Stimulated activated CD4-positive, alpha-beta T cell treated with anti-CD3 and anti-CD28 coated beads, Interleukin-2, amount 100 ng/mL, for 24 hours (primary cell): ENCODE data around the gene EVX2.

Experiments
- DNase-seq, 2 donors: peaks; one replicate each; pipeline ENCODE4 v3.0.0-alpha.2; 2020

EVX2 gene

GRCh38 chr2:176039375-176039774 lies 44.4 kb downstream of the EVX2 start:
- no peak for DNase-seq

- DNase-seq: no peak
Measured at GRCh38 chr2:176038694-176039093, 45.1 kb downstream of the EVX2 start.

DNA sequence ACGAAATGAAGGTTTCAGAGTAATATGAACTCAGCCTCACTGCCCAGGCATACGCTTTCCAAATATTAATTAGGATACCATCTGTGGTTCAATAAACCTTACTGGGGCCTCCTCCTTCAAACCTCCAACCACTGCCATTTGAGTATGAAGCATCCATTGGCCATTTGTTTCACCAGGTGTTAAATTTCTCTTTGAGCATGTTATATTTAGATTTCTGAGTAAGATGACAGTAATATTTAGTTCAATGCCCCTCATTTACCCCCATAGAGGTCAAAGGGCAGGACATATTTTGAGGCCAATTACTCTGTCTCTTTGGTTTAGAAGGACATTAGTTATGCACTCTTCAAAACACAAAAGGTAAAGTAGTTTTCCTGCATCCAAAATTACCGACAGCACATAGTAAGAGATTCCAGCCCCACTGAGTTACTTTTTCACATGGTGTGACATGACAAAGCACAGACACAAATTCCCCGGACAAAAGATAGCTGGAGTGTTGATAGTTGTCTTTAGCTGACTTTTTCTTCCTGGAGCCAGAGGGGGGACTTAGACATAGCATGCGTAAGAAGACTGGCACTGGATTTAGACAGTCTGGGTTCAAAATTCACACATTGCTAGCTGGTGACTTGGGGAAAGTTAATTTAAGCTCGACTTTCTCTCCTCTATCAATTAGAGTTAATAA lies 48.6 kb downstream of the EVX2 start:
- DNase-seq: no peak

GRCh38 chr2:176027806-176028205 lies 56.0 kb downstream of the EVX2 start:
- DNase-seq: no peak
